ENCODE data around the gene GRM2.
"Not testable (repeated sequence)": the region's sequence is repeated elsewhere in the genome, so short reads cannot be mapped to it uniquely, and the experiment has no call there.

GRM2 gene

GRCh38 chr3:51729042-51729633 is 22.3 kb downstream of the GRM2 start:
- no peak for DNase-seq

GRCh38 chr3:51733859-51734571 is 27.1 kb downstream of the GRM2 start:
- no peak for DNase-seq

- DNase-seq: no peak
Observed at GRCh38 chr3:51734572-51734907, 27.7 kb downstream of the GRM2 start.

DNA sequence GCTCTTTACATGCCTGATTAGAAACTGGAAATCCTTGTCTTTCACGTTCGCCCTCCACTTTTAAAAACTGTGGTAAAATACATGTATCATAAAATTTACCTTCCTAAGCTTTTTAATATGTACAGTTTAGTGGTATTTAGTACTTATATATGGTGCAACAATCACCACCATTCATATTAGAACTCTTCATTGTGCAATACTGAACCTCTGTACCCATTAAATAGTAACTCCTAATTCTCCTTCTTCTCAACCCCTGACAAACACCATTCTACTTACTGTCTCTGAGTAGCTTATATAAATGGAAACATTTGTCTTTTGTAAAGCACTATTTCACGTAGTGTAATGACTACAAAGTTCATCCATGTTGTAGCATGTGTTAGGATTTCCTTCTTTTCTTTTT is 28.2 kb downstream of the GRM2 start:
- no peak for DNase-seq

GRCh38 chr3:51735950-51736349 is 29.1 kb downstream of the GRM2 start:
- no peak for DNase-seq

GRCh38 chr3:51739110-51739509 is 32.2 kb downstream of the GRM2 start:
- no peak for DNase-seq

- DNase-seq: not testable (repeated sequence)
Observed at GRCh38 chr3:51742320-51742719, 35.5 kb downstream of the GRM2 start.

DNA sequence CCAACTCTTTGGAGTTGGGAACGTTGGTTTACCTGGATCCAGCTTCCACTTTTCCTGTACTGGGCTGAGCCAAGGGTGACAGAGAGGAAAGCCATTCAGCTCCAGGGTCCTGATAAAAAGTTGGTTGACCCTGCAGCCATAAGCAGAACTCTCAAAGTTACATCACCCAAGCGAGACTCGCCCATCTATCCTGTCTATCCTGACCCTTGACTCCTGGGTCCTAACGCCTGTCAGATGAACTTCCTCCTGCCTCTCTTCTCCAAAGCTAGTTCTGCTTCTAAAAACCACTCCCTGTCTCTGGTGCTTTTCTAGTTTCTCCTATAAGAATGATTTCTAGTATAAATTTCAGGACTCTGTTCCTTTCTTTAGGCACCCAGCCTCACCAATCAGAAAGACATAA is 36.1 kb downstream of the GRM2 start:
- not testable (repeated sequence) for DNase-seq

DNA sequence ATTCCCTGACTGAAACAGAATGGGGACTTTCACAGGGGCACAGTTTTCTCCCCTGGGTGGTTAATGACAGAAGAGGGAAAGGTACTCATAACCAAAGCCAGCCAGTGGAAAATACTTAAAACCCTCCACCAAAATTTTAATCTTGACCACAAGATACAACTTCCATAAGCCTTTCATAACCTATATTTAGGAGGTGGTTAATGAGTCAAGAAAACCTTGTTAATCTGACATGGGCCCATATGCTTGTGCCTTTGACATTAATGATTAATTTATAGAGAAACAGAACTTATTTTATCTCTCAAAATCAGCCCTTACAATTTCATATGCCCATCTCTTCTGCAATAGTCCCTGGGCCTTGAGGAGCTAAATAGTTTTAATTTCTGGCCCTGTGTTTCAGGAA is 41.0 kb downstream of the GRM2 start:
- no peak for DNase-seq

DNA sequence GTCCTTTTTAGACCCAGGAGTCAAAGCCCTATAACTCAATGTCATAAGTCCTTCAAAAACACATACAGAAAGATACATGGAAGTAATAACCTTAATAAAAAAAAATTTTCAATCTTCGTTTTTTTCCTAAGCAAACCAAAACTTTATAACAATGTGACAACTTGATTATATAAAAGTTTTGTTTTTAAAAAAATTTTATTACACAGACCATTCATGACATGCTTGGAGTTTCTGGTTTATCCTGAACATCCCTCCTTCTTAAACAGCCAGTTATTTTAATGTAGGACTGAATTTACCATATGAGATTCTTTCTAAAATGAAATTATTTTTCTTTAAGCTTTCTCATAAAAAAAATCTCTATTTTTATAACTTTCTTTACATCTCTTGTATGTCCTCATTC is 41.5 kb downstream of the GRM2 start:
- DNase-seq: no peak

DNA sequence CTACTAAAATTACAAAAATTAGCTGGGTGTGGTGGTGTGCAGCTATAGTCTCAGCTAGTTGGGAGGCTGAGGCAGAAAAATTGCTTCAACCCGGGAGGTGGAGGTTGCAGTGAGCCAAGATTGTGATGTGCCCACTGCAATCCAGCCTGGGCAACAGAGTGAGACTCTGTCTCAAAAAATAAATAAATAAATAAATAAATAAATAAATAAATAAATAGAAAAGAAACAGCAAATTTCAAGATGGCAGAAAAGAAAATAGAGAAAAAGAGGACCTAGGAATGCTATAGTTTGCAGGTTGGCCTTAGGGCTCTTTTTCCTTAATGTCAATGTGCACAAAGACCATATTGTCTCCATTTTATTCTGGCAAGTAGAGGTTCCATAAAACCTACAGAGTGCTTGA is 44.0 kb downstream of the GRM2 start:
- DNase-seq: no peak

DNA sequence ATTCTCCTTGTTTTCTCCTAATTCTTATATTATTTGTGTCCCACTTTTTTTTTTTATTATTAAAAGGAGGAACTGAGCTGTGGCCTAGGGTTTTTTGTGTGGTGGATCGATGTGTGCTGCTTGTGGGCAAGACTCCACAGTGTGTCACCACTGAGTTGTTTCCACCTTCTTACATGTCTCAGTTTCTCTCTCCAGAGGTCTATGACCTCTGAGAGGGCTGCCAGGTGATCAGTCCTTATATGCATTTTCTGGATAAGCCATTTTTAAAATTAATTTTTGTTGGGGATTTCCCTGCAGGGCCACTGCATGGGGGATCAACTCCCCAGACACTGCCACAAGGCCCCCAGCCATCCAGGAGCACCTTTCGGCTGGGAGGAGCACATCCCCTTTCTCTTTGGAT is 44.4 kb downstream of the GRM2 start:
- no peak for DNase-seq

GRCh38 chr3:51753763-51754750 is 47.2 kb downstream of the GRM2 start:
- not testable (repeated sequence) for DNase-seq

- DNase-seq: no peak
Observed at GRCh38 chr3:51759203-51759602, 52.3 kb downstream of the GRM2 start.
